GM12878 (cell line): ENCODE data around the gene SLC22A23. TPM values are rescaled to one million over a fixed set of nuclear protein-coding genes. Genes with fewer than 3 reads are reported as not detected.

ENCODE experiments used
- ATAC-seq: fragments of 200-7000 bp; cut with Tn5 transposase; 3 replicates; pipeline ENCODE4 v1.9.1; 2020; ENCODE audit warnings: mild to moderate bottlenecking, moderate library complexity
- BruUV-seq: library from RNA; stranded (reverse); fragments of 400-500 nt; replicated peaks from 2 replicates; lab custom pipeline; 2021; lab: Mats Ljungman, UMichigan
- CTCF ChIA-PET: fragments of 300-600 bp; sonication (Branson Sonifier 250); formaldehyde crosslinking; extraction: SDS; loops from one replicate; lab custom pipeline; 2021; ENCODE audit warnings: inconsistent platforms; lab: Yijun Ruan, JAX
- POLR2A ChIA-PET: fragments of 350-600 bp; formaldehyde crosslinking; extraction: SDS; loops from one replicate; lab custom pipeline; 2021; ENCODE audit warnings: inconsistent platforms; lab: Charles Lee
- RAD21 ChIA-PET: fragments of 300-600 bp; sonication (Branson Sonifier 250); formaldehyde crosslinking; loops from one replicate; lab custom pipeline; 2023; ENCODE audit warnings: antibody characterized with exemption; ENCODE audit not compliant: unreplicated experiment; lab: Charles Lee
- SMC1A ChIA-PET: fragments of 300-600 bp; sonication (Branson Sonifier 250); formaldehyde crosslinking; loops from one replicate; lab custom pipeline; 2023; ENCODE audit not compliant: unreplicated experiment, uncharacterized antibody; lab: Charles Lee
- DNase-seq: peaks from one replicate; pipeline ENCODE4 v3.0.0-alpha.2; 2011; ENCODE audit warnings: low read depth, low spot score
- FAIRE-seq: peaks from 3 replicates; lab custom pipeline; 2011; peaks lifted over from hg19 to GRCh38; lab: Jason Lieb, UNC
- H2AFZ ChIP-seq: 2 replicates; pipeline ENCODE4 v1.6.0; 2011; ENCODE audit warnings: low read depth, low read length, control low read depth; ENCODE audit not compliant: control insufficient read depth
- H3K27ac ChIP-seq: 2 replicates; pipeline ENCODE4 v1.5.1; 2011; ENCODE audit warnings: control low read depth; ENCODE audit not compliant: control insufficient read depth, insufficient read depth
- H3K27me3 ChIP-seq, 2 experiments: replicated peaks in 1 of 2; 2 replicates each; pipeline versions ENCODE4 v1.6.0 to v1.6.1; 2011; ENCODE audit warnings: low read length in 1 of 2; ENCODE audit not compliant: control insufficient read depth in 2 of 2, insufficient read depth in 2 of 2
- H3K36me3 ChIP-seq, 2 experiments: 2 replicates each; pipeline ENCODE4 v1.5.1; 2011; ENCODE audit warnings: low read length in 1 of 2; ENCODE audit not compliant: control insufficient read depth in 2 of 2, insufficient read depth in 2 of 2
- H3K4me1 ChIP-seq: 2 replicates; pipeline ENCODE4 v1.6.1; 2011; ENCODE audit warnings: mild to moderate bottlenecking, low read length, moderate library complexity, mixed read lengths; ENCODE audit not compliant: control insufficient read depth, insufficient read depth
- H3K4me2 ChIP-seq: 2 replicates; pipeline ENCODE4 v1.6.0; 2011; ENCODE audit warnings: control low read depth; ENCODE audit not compliant: control insufficient read depth, insufficient read depth
- H3K4me3 ChIP-seq: fragments of 200-600 bp; sonication (generic); 2 replicates; pipeline ENCODE4 v1.5.1; 2016
- H3K79me2 ChIP-seq: 2 replicates; pipeline ENCODE4 v1.6.0; 2011; ENCODE audit warnings: low read length; ENCODE audit not compliant: control insufficient read depth, insufficient read depth
- H3K9ac ChIP-seq: 2 replicates; pipeline ENCODE4 v1.8.0; 2011; ENCODE audit warnings: low read length, control low read depth, mixed read lengths; ENCODE audit not compliant: control insufficient read depth, insufficient read depth
- H3K9me3 ChIP-seq: replicated peaks from 3 replicates; pipeline ENCODE4 v1.5.1; 2011; ENCODE audit warnings: mild to moderate bottlenecking, low read length; ENCODE audit not compliant: control insufficient read depth, insufficient read depth
- H4K20me1 ChIP-seq: 2 replicates; pipeline ENCODE4 v1.6.0; 2011; ENCODE audit not compliant: control insufficient read depth, insufficient read depth
- BRCA1 ChIP-seq: IDR thresholded peaks from 2 replicates; pipeline ENCODE4 v1.6.1; 2011; ENCODE audit warnings: low read depth, low read length, improper control_type of control experiment
- CBX5 ChIP-seq: sonication (generic); IDR thresholded peaks from 2 replicates; pipeline ENCODE4 v1.6.1; 2016; ENCODE audit warnings: low read depth, moderate library complexity, mild to moderate bottlenecking, inconsistent platforms
- KAT2A ChIP-seq: conservative IDR thresholded peaks from 2 replicates; pipeline ENCODE4 v1.6.1; 2011; ENCODE audit warnings: low read depth, low read length; ENCODE audit not compliant: control insufficient read depth
- LARP7 ChIP-seq: fragments of 450-650 bp; IDR thresholded peaks from 2 replicates; pipeline ENCODE4 v1.6.1; 2017; ENCODE audit warnings: mild to moderate bottlenecking
- MEF2A ChIP-seq: IDR thresholded peaks from 2 replicates; pipeline ENCODE4 v1.6.1; 2011; ENCODE audit warnings: low read depth, mild to moderate bottlenecking, low read length, moderate library complexity; ENCODE audit not compliant: insufficient read depth
- NFXL1 ChIP-seq: fragments of 450-650 bp; IDR thresholded peaks from 2 replicates; pipeline ENCODE4 v1.6.1; 2017; ENCODE audit warnings: antibody characterized with exemption, mild to moderate bottlenecking, borderline replicate concordance
- NFYB ChIP-seq: IDR thresholded peaks from 2 replicates; pipeline ENCODE4 v1.6.1; 2011; ENCODE audit warnings: low read depth, mild to moderate bottlenecking, low read length, improper control_type of control experiment, moderate library complexity; ENCODE audit not compliant: insufficient read depth
- POLR2AphosphoS2 ChIP-seq: IDR thresholded peaks from 2 replicates; pipeline ENCODE4 v1.6.1; 2011; ENCODE audit warnings: low read depth, mild to moderate bottlenecking, low read length, improper control_type of control experiment, moderate library complexity
- SUZ12 ChIP-seq: fragments of 200-600 bp; sonication (generic); IDR thresholded peaks from one replicate; pipeline ENCODE4 v1.6.1; 2018; ENCODE audit warnings: antibody characterized with exemption, mild to moderate bottlenecking; ENCODE audit not compliant: unreplicated experiment
- WGBS: methylation state at CpG from one replicate; pipeline ENCODE4 v1.1.6; 2016; ENCODE audit warnings: low lambda C conversion rate; ENCODE audit not compliant: insufficient replicate concordance, insufficient coverage; ENCODE audit errors: missing lambda C conversion rate; 5-methylcytosine and 5-hydroxymethylcytosine counted together
- in situ Hi-C: fragments of 300-500 bp; cut with MboI; formaldehyde crosslinking; loops from 9 replicates; pipeline ENCODE4 v1.14.3; 2018; ENCODE audit warnings: mixed read lengths
- intact Hi-C: fragments of 100-400 bp; cut with micrococcal nuclease; formaldehyde crosslinking; loops from one replicate; pipeline ENCODE4 v1.14.2; 2022; ENCODE audit not compliant: unreplicated experiment
- polyA plus RNA-seq, 11 experiments: library from polyadenylated mRNA; depleted of rRNA in 4 of 11; unstranded in 6 of 11; stranded (reverse) in 5 of 11; fragments of >200 nt; fragmentation: Nextera tagmentation in 4 of 11; fragmentation: Illumina TruSeq in 1 of 11; extraction: Ambion mirVana in 4 of 11; extraction: Trizol in 1 of 11; gene quantifications; 1 replicate in 1 of 11; 2 replicates in 10 of 11; pipeline versions ENCODE4 v1.2.1 to v1.2.3, GENCODE V29; 2011 to 2016; ENCODE audit warnings: inconsistent platforms in 2 of 11, missing spikeins in 2 of 11, low read depth in 1 of 11
- total RNA-seq, 4 experiments: library from RNA; depleted of rRNA in 3 of 4; stranded (reverse); fragments of >200 nt in 3 of 4; fragmentation: Illumina TruSeq in 1 of 4; extraction: Trizol in 1 of 4; gene quantifications; 2 replicates each; pipeline versions ENCODE4 v1.2.1 to v1.2.3, GENCODE V29; 2013 to 2021
- TF ChIP-seq, protein P1 (sequence below): IDR thresholded peaks from 2 replicates; pipeline ENCODE4 v1.6.1; 2011; ENCODE audit warnings: low read depth, mild to moderate bottlenecking, low read length, moderate library complexity, borderline replicate concordance; ENCODE audit errors: extremely low read depth
- TF ChIP-seq, protein P2 (sequence below): IDR thresholded peaks from 2 replicates; pipeline ENCODE4 v1.6.1; 2011; ENCODE audit warnings: borderline replicate concordance, low read depth, mild to moderate bottlenecking, moderate library complexity, mixed read lengths, low read length; ENCODE audit not compliant: insufficient read depth; ENCODE audit errors: extremely low read length
- TF ChIP-seq, protein P3 (sequence below): fragments of 450-650 bp; formaldehyde crosslinking; IDR thresholded peaks from 2 replicates; pipeline ENCODE4 v1.5.0; 2022; ENCODE audit warnings: mild to moderate bottlenecking, missing genetic modification characterization

Gene SLC22A23
- total and polyA plus RNA-seq, 10 of the 15 experiments (the other 5 are each of a cell fraction or from before 2014, with no cell fraction given) = 0.20 to 2.4 (median 0.74) TPM

DNA sequence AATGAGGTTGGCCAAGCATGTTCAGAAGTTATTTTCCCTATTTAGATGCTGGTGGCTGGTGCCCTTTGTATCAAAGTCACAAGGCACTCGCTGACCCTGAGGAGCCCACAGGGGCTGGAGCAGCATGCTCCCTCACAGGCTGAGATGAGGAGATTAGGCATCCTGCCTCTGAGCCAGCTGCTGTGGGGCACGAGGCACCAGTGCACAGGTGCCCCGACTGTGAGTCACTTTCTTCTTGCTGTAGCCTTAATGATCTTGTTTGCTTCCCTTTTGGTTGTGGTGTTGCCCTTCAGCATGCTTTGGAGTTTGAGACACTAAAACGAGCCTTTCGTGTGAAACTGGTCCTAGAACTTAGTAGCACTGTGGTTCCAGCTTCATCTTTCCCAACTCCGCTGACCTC is 193.8 kb downstream of the SLC22A23 start:
- peak overlapping the region; percentile 10; the same call in 1 of the 2 replicates for H3K4me2 ChIP-seq
- H3K27me3 ChIP-seq = no peaks in the 10 kb centered on the region
- H3K4me1 ChIP-seq = no peaks in the 10 kb centered on the region
- TF ChIP-seq MEF2A (no peak), NFYB (no peak), SUZ12 (no peak), NFXL1 (no peak), KAT2A (no peak), CBX5 (no peak), LARP7 (no peak), POLR2AphosphoS2 (no peak), BRCA1 (no peak)
- TF ChIP-seq, protein P1, sequence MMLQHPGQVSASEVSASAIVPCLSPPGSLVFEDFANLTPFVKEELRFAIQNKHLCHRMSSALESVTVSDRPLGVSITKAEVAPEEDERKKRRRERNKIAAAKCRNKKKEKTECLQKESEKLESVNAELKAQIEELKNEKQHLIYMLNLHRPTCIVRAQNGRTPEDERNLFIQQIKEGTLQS = no peak
- TF ChIP-seq, protein P2, sequence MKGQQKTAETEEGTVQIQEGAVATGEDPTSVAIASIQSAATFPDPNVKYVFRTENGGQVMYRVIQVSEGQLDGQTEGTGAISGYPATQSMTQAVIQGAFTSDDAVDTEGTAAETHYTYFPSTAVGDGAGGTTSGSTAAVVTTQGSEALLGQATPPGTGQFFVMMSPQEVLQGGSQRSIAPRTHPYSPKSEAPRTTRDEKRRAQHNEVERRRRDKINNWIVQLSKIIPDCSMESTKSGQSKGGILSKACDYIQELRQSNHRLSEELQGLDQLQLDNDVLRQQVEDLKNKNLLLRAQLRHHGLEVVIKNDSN = no peak
- TF ChIP-seq, protein P3, sequence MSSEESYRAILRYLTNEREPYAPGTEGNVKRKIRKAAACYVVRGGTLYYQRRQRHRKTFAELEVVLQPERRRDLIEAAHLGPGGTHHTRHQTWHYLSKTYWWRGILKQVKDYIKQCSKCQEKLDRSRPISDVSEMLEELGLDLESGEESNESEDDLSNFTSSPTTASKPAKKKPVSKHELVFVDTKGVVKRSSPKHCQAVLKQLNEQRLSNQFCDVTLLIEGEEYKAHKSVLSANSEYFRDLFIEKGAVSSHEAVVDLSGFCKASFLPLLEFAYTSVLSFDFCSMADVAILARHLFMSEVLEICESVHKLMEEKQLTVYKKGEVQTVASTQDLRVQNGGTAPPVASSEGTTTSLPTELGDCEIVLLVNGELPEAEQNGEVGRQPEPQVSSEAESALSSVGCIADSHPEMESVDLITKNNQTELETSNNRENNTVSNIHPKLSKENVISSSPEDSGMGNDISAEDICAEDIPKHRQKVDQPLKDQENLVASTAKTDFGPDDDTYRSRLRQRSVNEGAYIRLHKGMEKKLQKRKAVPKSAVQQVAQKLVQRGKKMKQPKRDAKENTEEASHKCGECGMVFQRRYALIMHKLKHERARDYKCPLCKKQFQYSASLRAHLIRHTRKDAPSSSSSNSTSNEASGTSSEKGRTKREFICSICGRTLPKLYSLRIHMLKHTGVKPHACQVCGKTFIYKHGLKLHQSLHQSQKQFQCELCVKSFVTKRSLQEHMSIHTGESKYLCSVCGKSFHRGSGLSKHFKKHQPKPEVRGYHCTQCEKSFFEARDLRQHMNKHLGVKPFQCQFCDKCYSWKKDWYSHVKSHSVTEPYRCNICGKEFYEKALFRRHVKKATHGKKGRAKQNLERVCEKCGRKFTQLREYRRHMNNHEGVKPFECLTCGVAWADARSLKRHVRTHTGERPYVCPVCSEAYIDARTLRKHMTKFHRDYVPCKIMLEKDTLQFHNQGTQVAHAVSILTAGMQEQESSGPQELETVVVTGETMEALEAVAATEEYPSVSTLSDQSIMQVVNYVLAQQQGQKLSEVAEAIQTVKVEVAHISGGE (CRISPR knock-in tag) = no peak
- 87% methylated on average over 6 of the region's 6 CpGs for WGBS
- ATAC-seq (no peak), DNase-seq (no peak), FAIRE-seq (no peak)
- SMC1A ChIA-PET = interaction anchor here (1.6 kb wide), 1 partner anchor 746 kb away, joined by 3 read pairs; no protein-coding TSS in a partner anchor
- peaks cover 51% of the 10 kb centered on the region for H3K79me2 ChIP-seq
- CTCF ChIA-PET = interaction anchor here (1.5 to 4.4 kb wide), 2 partner anchors 13 to 137 kb away, joined by 7 to 26 read pairs; no protein-coding TSS in a partner anchor
- H3K36me3 ChIP-seq = peaks cover 13 to 15% of the 10 kb centered on the region in 2 experiments
- H3K9me3 ChIP-seq = no peaks in the 10 kb centered on the region; the same call in 2 of the 3 replicates
- H4K20me1 ChIP-seq = no peaks in the 10 kb centered on the region
- no peak overlapping the region for H3K4me3 ChIP-seq
- no TSS peak for BruUV-seq
- no peak overlapping the region for H2AFZ ChIP-seq
- POLR2A ChIA-PET = no interaction called here
- H3K9ac ChIP-seq = no peak overlapping the region
- in situ Hi-C loops (no loop called here), intact Hi-C loops (no loop called here)
- H3K27ac ChIP-seq = no peak overlapping the region
- RAD21 ChIA-PET = no interaction called here
